GM18951 (cell line): Measurements from ENCODE around the gene TCIRG1.
"Not testable (repeated sequence)": the region's sequence is repeated elsewhere in the genome, so short reads cannot be mapped to it uniquely, and the experiment has no call there.

ENCODE experiments used
- POLR2A ChIP-seq: IDR thresholded peaks from 4 replicates; pipeline ENCODE4 v1.6.1; 2011; ENCODE audit warnings: mild to moderate bottlenecking; ENCODE audit not compliant: insufficient read length, insufficient read depth; ENCODE audit errors: extremely low read depth
- in situ Hi-C: fragments of 300-500 bp; cut with MboI; formaldehyde crosslinking; loops from one replicate; pipeline ENCODE4 v1.12.0; 2022; ENCODE audit warnings: low sequenced_read_pairs, mixed read lengths, inconsistent platforms; ENCODE audit not compliant: unreplicated experiment

The TCIRG1 gene

DNA sequence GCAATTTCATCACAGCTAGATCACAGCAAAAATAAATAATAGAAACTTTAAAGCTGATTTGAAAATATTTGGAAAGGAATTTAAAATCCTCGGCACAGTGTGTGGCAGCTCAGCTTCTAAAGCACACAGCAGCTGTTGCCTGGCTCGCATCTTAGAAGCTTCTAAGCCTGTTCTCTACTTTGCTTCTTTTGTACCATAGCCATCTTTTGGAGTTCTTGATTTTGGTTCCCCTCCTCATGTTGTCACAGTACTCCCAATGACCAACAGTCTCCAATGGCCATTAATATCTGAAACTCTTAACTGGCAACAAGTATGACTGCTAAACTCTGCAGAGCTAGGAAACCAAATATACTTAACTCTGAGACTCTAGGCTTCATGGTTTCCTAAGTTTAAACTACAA, 53.6 kb downstream of the TCIRG1 start:
- TF ChIP-seq POLR2A, result no peak
- in situ Hi-C loops, result no loop called here

DNA sequence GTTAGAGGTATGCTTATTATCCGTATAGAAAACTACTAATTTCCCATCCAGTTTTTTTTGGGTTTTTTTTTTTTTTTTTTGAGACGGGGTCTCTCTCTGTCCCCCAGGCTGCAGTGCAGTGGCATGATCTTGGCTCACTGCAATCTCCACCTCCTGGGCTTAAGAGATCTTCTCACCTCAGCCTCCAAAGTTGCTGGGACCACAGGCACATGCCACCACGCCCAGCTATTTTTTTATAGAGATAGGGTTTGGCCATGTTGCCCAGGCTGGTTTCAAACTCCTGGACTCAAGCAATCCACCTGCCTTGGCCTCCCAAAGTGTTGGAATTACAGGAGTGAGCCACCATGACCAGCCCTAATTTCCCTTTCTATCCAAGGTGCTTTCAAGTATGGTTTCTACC, 54.1 kb downstream of the TCIRG1 start:
- in situ Hi-C loops, result not testable (repeated sequence)

DNA sequence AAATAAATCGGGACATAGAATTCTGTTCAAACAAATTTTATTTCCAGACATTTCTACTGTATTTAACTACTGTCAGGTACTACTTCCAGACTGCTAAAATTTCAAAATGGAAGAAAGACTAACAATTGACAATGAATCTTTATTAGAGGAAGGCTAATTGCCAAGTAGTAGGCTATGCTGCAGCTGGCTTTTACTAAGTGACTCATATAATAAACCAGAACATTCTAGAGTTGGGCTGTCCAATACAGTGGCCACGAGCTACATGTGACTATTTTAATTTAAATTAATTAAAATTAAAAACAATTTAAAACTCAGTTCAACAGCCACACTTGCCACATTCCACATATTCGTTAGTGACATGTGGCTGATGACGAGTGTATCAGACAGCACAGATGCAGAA, 54.7 kb downstream of the TCIRG1 start:
- in situ Hi-C loops, result no loop called here
- TF ChIP-seq POLR2A, result no peak

DNA sequence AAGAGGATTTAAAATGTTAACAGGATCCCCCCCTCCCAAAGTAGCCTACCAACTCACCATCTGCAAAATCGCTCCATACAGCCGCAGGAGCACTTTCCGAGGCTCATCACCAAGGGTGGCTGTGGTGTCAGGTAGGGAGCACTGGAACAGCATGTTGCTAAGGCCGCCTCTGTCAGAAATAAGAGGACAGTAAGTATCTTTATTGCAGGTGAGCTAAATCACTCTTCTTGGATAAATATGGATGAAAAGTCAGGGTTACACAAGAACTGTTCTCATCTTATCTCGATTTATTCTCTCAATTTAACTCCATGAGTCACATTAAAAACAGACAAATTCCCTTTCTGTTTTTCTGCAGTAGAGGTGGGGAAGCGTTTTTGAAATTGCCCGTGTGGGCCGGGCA, 58.1 kb downstream of the TCIRG1 start:
- TF ChIP-seq POLR2A, result no peak
- in situ Hi-C loops, result no loop called here

DNA sequence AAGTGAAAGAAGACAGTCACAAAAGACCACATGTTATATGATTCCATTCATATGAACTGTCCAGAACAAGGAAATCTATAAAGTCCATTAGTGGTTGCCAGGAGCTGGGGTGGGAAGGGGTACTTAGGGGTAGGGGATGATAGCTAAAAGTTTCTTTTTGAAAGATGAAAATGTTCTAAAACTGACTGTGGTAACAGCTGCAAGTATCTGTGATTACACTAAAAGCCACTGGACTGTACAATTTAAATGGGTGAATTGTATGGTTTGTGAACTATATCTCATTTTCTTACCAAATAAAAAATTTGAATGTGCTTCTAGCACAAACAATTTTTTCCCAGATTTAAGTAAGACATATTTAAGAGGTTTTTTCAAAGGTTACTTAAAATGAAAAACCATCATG, 60.2 kb downstream of the TCIRG1 start:
- no peak for TF ChIP-seq POLR2A
- in situ Hi-C loops, result no loop called here

DNA sequence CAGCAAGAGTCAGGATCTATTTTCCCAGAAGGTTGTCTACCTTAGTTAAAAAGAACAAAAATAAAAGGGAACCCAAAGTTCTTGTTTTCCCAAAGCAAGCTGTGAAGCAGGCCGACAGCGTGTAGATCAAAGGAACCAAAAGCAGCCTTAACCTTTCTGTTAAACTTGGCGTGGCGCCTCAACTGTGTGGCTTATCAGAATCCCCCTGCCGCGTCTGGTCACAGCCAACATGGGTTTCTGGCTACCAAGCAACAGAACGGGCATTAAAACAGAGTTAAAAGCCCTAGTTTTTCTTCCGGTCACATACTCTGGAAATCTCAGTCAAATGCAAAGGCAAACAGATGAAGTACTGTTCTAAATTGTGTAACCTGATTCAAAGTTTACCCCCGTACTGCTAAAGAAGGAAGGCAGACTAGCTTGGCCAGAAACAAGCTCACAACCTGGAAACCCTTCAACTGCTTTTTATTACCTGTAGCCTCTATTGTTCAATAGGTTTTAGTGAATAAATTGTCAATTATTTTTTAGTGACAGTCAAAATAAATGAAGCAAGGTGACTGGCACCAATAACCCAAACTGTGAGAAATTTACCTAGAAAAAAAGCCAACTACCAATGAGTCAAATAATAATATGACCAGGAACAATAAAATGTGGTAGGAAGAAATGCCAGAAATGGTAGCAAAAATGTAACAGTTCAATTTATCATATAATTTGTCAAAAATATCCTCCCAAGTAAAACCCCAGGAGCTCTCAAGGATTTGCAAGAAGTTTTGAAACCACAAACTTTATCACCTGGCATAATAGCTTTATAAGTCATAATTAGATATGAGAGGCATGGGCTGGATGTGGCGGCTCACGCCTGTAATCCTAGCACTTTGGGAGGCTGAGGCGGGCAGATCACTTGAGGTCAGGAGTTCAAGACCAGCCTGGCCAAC, 60.9 kb downstream of the TCIRG1 start:
- in situ Hi-C loops, result no loop called here
- no peak for TF ChIP-seq POLR2A
